PC-3 (cell line): ENCODE data around the gene HEMGN. TPM values are rescaled to one million over a fixed set of nuclear protein-coding genes. Genes with fewer than 3 reads are reported as not detected.

Experiments
- ATAC-seq: fragments of 200-7000 bp; cut with Tn5 transposase; 2 replicates; pipeline ENCODE4 v1.9.1; 2020; ENCODE audit warnings: mild to moderate bottlenecking, moderate library complexity
- BruUV-seq: library from RNA; stranded (reverse); fragments of 400-500 nt; replicated peaks from 2 replicates; lab custom pipeline; 2021; lab: Mats Ljungman, UMichigan
- CTCF ChIA-PET: fragments of 300-600 bp; sonication (Branson Sonifier 250); formaldehyde crosslinking; loops from one replicate; lab custom pipeline; 2022; ENCODE audit warnings: antibody characterized with exemption; lab: Charles Lee
- POLR2A ChIA-PET: fragments of 300-600 bp; sonication (Branson Sonifier 250); formaldehyde crosslinking; loops from one replicate; lab custom pipeline; 2022; ENCODE audit warnings: antibody characterized with exemption; ENCODE audit not compliant: unreplicated experiment; lab: Charles Lee
- DNase-seq: peaks from one replicate; pipeline ENCODE4 v3.0.0-alpha.2; 2015
- H2AFZ ChIP-seq: fragments of 300-600 bp; sonication (generic); 2 replicates; pipeline ENCODE4 v1.6.0; 2016; ENCODE audit warnings: antibody characterized with exemption, low read length
- H3F3A ChIP-seq: fragments of 300-600 bp; sonication (generic); one replicate; pipeline ENCODE4 v1.6.0; 2017; ENCODE audit warnings: antibody characterized with exemption, low read length, control low read depth, mild to moderate bottlenecking; ENCODE audit not compliant: unreplicated experiment
- H3K27ac ChIP-seq: fragments of 300-600 bp; sonication (generic); 2 replicates; pipeline ENCODE4 v1.5.1; 2016; ENCODE audit warnings: mild to moderate bottlenecking, low read length
- H3K27me3 ChIP-seq: fragments of 300-600 bp; sonication (generic); 2 replicates; pipeline ENCODE4 v1.6.1; 2016; ENCODE audit warnings: low read length, mixed read lengths
- H3K36me3 ChIP-seq: fragments of 300-600 bp; sonication (generic); 2 replicates; pipeline ENCODE4 v1.6.1; 2016; ENCODE audit warnings: low read depth, mixed run types, low read length, mixed read lengths
- H3K4me1 ChIP-seq: fragments of 300-600 bp; sonication (generic); 2 replicates; pipeline ENCODE4 v1.5.1; 2016; ENCODE audit warnings: low read length; ENCODE audit not compliant: insufficient read depth
- H3K4me2 ChIP-seq: fragments of 300-600 bp; sonication (generic); 2 replicates; pipeline ENCODE4 v1.6.0; 2016; ENCODE audit warnings: low read length
- H3K4me3 ChIP-seq: fragments of 300-600 bp; sonication (generic); 2 replicates; pipeline ENCODE4 v1.5.1; 2016; ENCODE audit warnings: mild to moderate bottlenecking, low read length, mixed read lengths
- H3K79me2 ChIP-seq: fragments of 300-600 bp; sonication (generic); 2 replicates; pipeline ENCODE4 v1.6.1; 2017; ENCODE audit warnings: low read length, mixed read lengths
- H3K9ac ChIP-seq: fragments of 300-600 bp; sonication (generic); 2 replicates; pipeline ENCODE4 v1.6.0; 2016; ENCODE audit warnings: mild to moderate bottlenecking, low read length
- H3K9me2 ChIP-seq: fragments of 300-600 bp; sonication (generic); replicated peaks from 2 replicates; pipeline ENCODE4 v1.6.1; 2016; ENCODE audit warnings: mixed run types, low read length, mixed read lengths
- H3K9me3 ChIP-seq: fragments of 300-600 bp; sonication (generic); 2 replicates; pipeline ENCODE4 v1.6.1; 2016; ENCODE audit warnings: low read length, mixed read lengths
- H4K20me1 ChIP-seq: fragments of 300-600 bp; sonication (generic); 2 replicates; pipeline ENCODE4 v1.6.1; 2016; ENCODE audit warnings: low read length, mixed read lengths
- CTCF ChIP-seq: fragments of 300-600 bp; sonication (generic); conservative IDR thresholded peaks from 2 replicates; pipeline ENCODE4 v1.5.1; 2017; ENCODE audit warnings: antibody characterized with exemption, low read depth, mild to moderate bottlenecking, low read length
- EZH2 ChIP-seq: fragments of 300-600 bp; sonication (generic); IDR thresholded peaks from one replicate; pipeline ENCODE4 v1.6.1; 2017; ENCODE audit warnings: antibody characterized with exemption, mild to moderate bottlenecking, low read length; ENCODE audit not compliant: unreplicated experiment
- EZH2phosphoT487 ChIP-seq: fragments of 300-600 bp; sonication (generic); IDR thresholded peaks from 2 replicates; pipeline ENCODE4 v1.6.1; 2018; ENCODE audit warnings: mild to moderate bottlenecking, antibody characterized with exemption, low read length, borderline replicate concordance
- intact Hi-C: fragments of 100-400 bp; cut with micrococcal nuclease; formaldehyde crosslinking; loops from 2 replicates; pipeline ENCODE4 v1.9.0; 2023
- total RNA-seq: library from RNA; depleted of rRNA; stranded (reverse); fragments of >200 nt; gene quantifications from 2 replicates; pipeline ENCODE4 v1.2.3, GENCODE V29; 2014

The HEMGN gene
- total RNA-seq, 1 experiment from 2014 or later, result not detected

- H3K36me3 ChIP-seq, result no peaks in the 10 kb centered on the region
- H2AFZ ChIP-seq, result no peak overlapping the region
- H3K79me2 ChIP-seq, result no peaks in the 10 kb centered on the region
- DNase-seq (no peak), ATAC-seq (no peak)
- intact Hi-C loops, result no loop called here
- BruUV-seq, result no TSS peak
- no peak overlapping the region for H3K4me3 ChIP-seq
- no peaks in the 10 kb centered on the region for H3F3A ChIP-seq
- POLR2A ChIA-PET, result no interaction called here
- no peaks in the 10 kb centered on the region for H4K20me1 ChIP-seq
- no peaks in the 10 kb centered on the region for H3K9me2 ChIP-seq
- no peaks in the 10 kb centered on the region for H3K9me3 ChIP-seq
- no peaks in the 10 kb centered on the region for H3K4me1 ChIP-seq
- no peak overlapping the region for H3K27ac ChIP-seq
- no peak overlapping the region for H3K4me2 ChIP-seq
- no peaks in the 10 kb centered on the region for H3K27me3 ChIP-seq
- H3K9ac ChIP-seq, result no peak overlapping the region
- CTCF ChIA-PET, result interaction anchor here (0.5 kb wide), 1 partner anchor 44 kb away, joined by 7 read pairs; the partner anchor contains the start of gene TRMO
- no peak for TF ChIP-seq CTCF
- TF ChIP-seq EZH2, result no peak
- TF ChIP-seq EZH2phosphoT487, result no peak
These were observed 28.5 kb upstream of the HEMGN start for GRCh38 chr9:97966493-97966892.

GRCh38 chr9:97964901-97965300 is 26.9 kb upstream of the HEMGN start:
- CTCF ChIA-PET, result no interaction called here
- no TSS peak for BruUV-seq

More at GRCh38 chr9:97964901-97965300, 26.9 kb upstream of the HEMGN start:
- no peaks in the 10 kb centered on the region for H3K9me3 ChIP-seq
- no peaks in the 10 kb centered on the region for H3K27me3 ChIP-seq
- no peak overlapping the region for H3K4me3 ChIP-seq
- H3K4me2 ChIP-seq, result no peak overlapping the region
- H3F3A ChIP-seq, result no peaks in the 10 kb centered on the region
- no peak overlapping the region for H3K9ac ChIP-seq
- no peaks in the 10 kb centered on the region for H3K79me2 ChIP-seq
- intact Hi-C loops, result no loop called here
- H3K9me2 ChIP-seq, result no peaks in the 10 kb centered on the region
- H3K36me3 ChIP-seq, result no peaks in the 10 kb centered on the region
- H3K4me1 ChIP-seq, result no peaks in the 10 kb centered on the region
- no peak for DNase-seq
- POLR2A ChIA-PET, result no interaction called here
- no peaks in the 10 kb centered on the region for H4K20me1 ChIP-seq
- no peak for TF ChIP-seq EZH2
- TF ChIP-seq CTCF, result no peak
- no peak for TF ChIP-seq EZH2phosphoT487
- no peak overlapping the region for H3K27ac ChIP-seq
- no peak for ATAC-seq
- H2AFZ ChIP-seq, result no peak overlapping the region
